Neural crest cell (in vitro differentiated cells): ENCODE measurements around the gene ASPDH. TPM values are rescaled to one million over a fixed set of nuclear protein-coding genes. Genes with fewer than 3 reads are reported as not detected.

Source experiments
- DNase-seq: peaks from one replicate; pipeline ENCODE4 v3.0.0; 2021; ENCODE audit warnings: low read depth, mixed read lengths, low spot score
- H3K27ac Mint-ChIP-seq: one replicate; pipeline ENCODE4 v1.8.0; 2021; ENCODE audit warnings: mild to moderate bottlenecking, mixed read lengths; ENCODE audit not compliant: unreplicated experiment
- H3K27me3 Mint-ChIP-seq: 2 replicates; pipeline ENCODE4 v1.8.0; 2021; ENCODE audit warnings: low read depth, mild to moderate bottlenecking, mixed read lengths
- H3K36me3 Mint-ChIP-seq: 2 replicates; pipeline ENCODE4 v1.8.0; 2021; ENCODE audit warnings: low read depth, mild to moderate bottlenecking, mixed read lengths
- H3K4me1 Mint-ChIP-seq: 2 replicates; pipeline ENCODE4 v1.8.0; 2021; ENCODE audit warnings: mixed read lengths
- H3K4me3 Mint-ChIP-seq: one replicate; pipeline ENCODE4 v1.8.0; 2021; ENCODE audit warnings: mild to moderate bottlenecking, mixed read lengths
- H3K9me3 Mint-ChIP-seq: 2 replicates; pipeline ENCODE4 v1.8.0; 2021; ENCODE audit warnings: mixed read lengths
- total RNA-seq: library from RNA; stranded (reverse); gene quantifications from 2 replicates; pipeline ENCODE4 v1.2.1, GENCODE V29; 2021
- TF ChIP-seq, protein P1 (sequence below): fragments of 200-600 bp; sonication (generic); conservative IDR thresholded peaks from 2 replicates; pipeline ENCODE4 v1.5.0; 2021; ENCODE audit warnings: antibody characterized with exemption, mild to moderate bottlenecking

Gene ASPDH
- total RNA-seq, 1 donor from 2014 or later = 1.2 TPM

DNA sequence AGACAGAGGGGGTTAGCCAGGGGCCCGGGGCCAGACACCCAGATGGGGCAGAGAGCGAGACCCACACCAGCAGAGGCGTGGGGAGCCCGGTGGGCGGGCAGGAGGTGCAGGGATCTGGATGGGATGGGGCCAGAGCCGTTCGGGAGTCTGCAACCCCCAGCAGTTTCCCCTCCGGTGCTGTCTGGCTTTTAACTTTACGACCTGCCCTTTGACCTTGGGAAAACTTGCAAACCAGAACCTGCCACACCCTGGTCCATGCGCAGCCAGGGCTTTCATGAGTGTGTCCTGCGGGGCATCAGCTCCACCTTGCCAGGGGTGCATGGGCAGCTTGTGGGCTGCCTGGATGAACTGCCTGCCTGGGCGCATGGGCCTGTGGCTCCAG lies 12.5 kb downstream of the ASPDH start:
- H3K36me3 Mint-ChIP-seq = no peaks in the 10 kb centered on the region
- no peak overlapping the region for H3K27ac Mint-ChIP-seq
- DNase-seq = no peak
- H3K4me1 Mint-ChIP-seq = peaks cover 3% of the 10 kb centered on the region
- no peaks in the 10 kb centered on the region for H3K9me3 Mint-ChIP-seq
- peaks cover 8% of the 10 kb centered on the region for H3K27me3 Mint-ChIP-seq
- H3K4me3 Mint-ChIP-seq = no peak overlapping the region
- TF ChIP-seq, protein P1, sequence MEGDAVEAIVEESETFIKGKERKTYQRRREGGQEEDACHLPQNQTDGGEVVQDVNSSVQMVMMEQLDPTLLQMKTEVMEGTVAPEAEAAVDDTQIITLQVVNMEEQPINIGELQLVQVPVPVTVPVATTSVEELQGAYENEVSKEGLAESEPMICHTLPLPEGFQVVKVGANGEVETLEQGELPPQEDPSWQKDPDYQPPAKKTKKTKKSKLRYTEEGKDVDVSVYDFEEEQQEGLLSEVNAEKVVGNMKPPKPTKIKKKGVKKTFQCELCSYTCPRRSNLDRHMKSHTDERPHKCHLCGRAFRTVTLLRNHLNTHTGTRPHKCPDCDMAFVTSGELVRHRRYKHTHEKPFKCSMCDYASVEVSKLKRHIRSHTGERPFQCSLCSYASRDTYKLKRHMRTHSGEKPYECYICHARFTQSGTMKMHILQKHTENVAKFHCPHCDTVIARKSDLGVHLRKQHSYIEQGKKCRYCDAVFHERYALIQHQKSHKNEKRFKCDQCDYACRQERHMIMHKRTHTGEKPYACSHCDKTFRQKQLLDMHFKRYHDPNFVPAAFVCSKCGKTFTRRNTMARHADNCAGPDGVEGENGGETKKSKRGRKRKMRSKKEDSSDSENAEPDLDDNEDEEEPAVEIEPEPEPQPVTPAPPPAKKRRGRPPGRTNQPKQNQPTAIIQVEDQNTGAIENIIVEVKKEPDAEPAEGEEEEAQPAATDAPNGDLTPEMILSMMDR = no peak

DNA sequence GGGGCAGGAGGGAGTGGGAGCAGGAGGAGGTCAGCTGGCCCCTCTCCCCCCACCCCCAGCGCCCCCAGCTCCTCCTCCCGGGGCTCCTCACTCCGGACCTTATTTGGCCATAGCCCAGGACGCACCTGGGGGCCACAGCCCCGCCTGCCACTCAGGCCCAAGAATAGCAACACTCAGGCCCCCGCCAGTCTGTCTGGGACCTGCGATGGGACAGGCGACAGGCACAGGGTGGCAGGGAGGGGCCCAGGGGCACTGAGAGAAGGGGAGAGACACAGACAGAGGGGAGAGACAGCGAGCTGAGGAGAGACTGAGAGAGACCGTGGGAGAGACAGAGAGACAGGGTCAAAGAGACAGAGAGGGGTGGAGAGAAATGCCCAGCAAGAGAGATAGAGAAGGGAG lies 13.0 kb downstream of the ASPDH start:
- Mint-ChIP-seq H3K36me3 (no peaks in the 10 kb centered on the region), H3K9me3 (no peaks in the 10 kb centered on the region), H3K4me1 (peaks cover 6% of the 10 kb centered on the region), H3K4me3 (no peak overlapping the region), H3K27ac (no peak overlapping the region), H3K27me3 (peaks cover 11% of the 10 kb centered on the region)
- TF ChIP-seq, protein P1 = no peak
- DNase-seq = no peak

DNA sequence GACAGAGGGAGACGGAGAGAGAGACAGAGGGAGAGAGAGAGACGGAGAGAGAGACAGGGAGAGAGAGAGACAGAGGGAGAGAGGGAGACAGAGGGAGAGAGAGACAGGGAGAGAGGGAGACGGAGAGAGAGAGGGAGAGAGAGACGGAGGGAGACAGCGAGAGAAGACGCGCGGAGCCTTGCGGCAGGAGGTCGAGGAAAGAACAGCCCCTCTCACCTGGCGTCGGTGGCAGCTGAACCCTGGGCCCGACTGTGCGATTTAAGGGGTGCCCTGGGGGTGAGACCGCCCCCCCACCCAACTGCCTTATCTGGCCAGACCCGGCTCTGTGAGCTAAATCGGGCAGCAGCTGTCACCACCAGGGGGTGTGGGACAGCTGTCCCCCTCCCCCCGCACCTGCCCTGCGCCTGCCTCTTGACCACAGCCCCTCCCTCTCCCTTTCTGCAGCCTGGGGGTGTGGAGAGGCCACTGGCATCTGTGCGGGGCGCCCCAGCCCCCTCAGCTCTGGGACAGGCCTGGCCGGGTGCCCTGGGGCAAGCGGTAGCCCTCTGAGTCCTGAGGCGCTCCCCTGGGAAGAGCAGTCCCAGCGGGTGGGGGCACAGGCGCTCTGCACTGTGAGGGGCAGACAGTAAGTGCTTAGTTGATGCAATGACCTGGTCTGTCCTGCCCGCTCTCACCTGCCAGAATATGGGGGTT lies 13.5 kb downstream of the ASPDH start:
- DNase-seq = no peak
- peaks cover 6% of the 10 kb centered on the region for H3K4me1 Mint-ChIP-seq
- no peaks in the 10 kb centered on the region for H3K9me3 Mint-ChIP-seq
- H3K36me3 Mint-ChIP-seq = no peaks in the 10 kb centered on the region
- H3K4me3 Mint-ChIP-seq = no peak overlapping the region
- TF ChIP-seq, protein P1 = peak; percentile 43
- H3K27ac Mint-ChIP-seq = no peak overlapping the region
- H3K27me3 Mint-ChIP-seq = peaks cover 13% of the 10 kb centered on the region

DNA sequence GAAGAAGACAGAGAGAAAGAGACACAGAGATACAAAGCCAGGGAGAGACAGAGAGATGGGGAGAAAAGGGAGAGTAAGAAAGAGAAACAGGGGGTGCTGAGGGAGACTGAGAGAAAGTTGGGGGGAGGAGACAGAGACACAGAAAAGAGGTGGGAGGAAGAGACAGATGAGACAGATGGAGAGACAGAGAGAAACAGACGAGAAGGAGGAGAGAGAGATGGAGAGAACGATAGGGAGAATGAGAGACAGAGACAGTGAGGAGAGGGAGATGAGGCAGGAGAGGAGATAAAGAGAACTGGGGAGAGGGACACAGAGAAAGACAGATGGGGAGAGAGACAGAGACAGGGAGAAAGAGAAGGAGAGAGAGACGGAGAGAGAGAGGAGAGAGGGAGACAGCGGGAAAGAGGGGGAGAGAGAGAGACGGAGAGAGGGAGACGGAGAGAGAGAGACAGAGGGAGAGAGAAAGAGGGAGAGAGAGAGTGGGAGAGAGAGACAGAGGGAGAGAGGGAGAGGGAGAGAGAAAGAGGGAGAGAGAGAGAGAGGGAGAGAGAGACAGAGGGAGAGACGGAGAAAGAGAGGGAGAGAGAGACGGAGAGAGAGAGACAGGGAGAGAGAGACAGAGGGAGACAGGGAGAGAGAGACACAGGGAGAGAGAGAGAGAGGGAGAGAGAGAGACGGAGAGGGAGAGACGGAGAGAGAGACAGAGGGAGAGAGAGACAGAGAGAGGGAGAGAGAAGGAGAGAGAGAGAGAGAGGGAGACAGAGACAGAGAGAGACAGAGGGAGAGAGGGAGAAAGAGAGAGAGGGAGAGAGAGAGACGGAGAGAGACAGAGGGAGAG lies 15.3 kb downstream of the ASPDH start:
- no peaks in the 10 kb centered on the region for H3K36me3 Mint-ChIP-seq
- TF ChIP-seq, protein P1 = no peak
- H3K4me3 Mint-ChIP-seq = no peak overlapping the region
- H3K4me1 Mint-ChIP-seq = peaks cover 6% of the 10 kb centered on the region
- DNase-seq = no peak
- peaks cover 28% of the 10 kb centered on the region for H3K27me3 Mint-ChIP-seq
- H3K9me3 Mint-ChIP-seq = no peaks in the 10 kb centered on the region
- no peak overlapping the region for H3K27ac Mint-ChIP-seq

- Mint-ChIP-seq H3K27me3 (peaks cover 42% of the 10 kb centered on the region), H3K36me3 (no peaks in the 10 kb centered on the region), H3K4me1 (peaks cover 11% of the 10 kb centered on the region), H3K27ac (no peak overlapping the region), H3K4me3 (no peak overlapping the region), H3K9me3 (no peaks in the 10 kb centered on the region)
- no peak for DNase-seq
- TF ChIP-seq, protein P1 = no peak
Observed at GRCh38 chr19:50497022-50497405, 16.7 kb downstream of the ASPDH start.
